NCI-H187 (cell line): ENCODE data around the gene SYNC.
"Not testable (repeated sequence)": the region's sequence is repeated elsewhere in the genome, so short reads cannot be mapped to it uniquely, and the experiment has no call there.

Source experiments
- DNase-seq, 2 experiments: peaks; one replicate each; lab custom pipeline; 2025; lab: John Stamatoyannopoulos, UW

The SYNC gene

DNA sequence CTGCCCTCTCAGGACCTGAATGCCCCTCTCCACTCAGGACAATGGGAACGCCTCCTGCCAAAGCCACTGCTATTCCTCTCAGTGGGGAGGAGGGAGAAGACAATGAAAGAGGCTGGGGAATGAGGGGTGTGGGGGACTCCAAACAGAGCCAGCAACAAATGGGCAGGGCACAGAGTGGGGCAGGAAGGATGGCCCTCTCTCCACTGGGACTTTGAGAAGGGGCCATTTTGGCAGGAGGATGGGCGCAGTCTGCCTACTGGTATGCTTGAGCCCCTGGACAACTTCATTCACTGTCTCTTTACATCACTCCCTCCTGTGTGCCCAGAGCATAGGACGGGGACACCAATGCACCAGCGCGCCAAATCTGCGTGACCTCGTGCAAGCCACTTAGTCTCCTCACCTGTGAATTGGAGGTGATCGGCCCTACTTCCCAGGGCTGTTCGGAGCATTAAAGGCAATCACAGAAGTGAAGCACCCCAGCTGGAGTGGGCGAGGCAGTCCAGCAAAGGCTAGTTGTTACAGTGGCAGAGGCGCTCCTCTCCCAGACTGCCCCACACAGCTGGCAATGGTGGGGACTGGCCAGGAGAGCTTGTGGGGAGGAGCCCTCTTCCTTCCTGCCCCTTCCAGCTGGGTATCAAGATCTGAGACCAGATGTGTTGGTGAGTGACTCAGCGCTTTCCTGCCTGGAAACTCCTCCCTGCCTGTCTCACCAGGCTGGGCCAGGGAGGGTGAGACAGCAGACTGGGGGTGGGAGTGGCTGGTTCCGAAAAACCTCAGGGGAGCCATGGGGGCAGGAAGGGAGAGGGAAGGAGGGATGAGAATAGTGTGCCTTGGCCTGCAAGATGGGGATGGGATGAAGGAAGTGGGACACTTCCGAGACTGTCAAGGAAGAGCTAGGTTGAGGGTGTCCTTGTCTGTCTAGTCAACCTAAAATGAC, 22.4 kb upstream of the SYNC start:
- DNase-seq: no peak

DNA sequence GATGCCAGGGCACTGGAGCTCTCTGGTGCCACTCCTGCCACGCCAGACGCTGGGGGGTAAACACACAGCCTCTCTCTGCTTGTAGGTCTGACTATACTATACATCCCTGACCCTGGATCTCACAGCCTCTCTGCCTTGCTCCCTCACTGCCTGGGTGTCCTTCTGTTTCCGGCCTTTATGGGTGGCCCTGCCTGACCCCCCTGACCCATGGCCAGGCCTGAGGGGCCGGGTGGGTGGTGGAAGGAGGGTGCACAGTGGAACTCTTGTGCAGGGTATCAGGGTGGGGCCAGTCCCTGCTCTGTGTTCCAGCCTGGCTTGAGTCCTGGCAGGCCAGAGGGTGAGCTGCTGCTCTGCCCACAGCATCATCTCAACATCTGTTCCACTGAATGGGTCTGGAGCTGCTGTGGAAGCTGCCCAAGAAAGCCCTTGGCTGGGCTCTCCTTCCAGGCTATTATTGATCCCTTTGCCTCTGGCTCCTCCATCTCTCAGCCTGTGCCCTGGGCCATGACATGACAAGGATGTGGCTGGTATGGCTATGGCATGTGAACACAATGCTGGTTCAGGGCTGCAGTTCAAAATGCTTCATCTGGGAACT, 17.2 kb upstream of the SYNC start:
- no peak for DNase-seq

GRCh38 chr1:32718527-32718926, 16.0 kb upstream of the SYNC start:
- no peak for DNase-seq

DNA sequence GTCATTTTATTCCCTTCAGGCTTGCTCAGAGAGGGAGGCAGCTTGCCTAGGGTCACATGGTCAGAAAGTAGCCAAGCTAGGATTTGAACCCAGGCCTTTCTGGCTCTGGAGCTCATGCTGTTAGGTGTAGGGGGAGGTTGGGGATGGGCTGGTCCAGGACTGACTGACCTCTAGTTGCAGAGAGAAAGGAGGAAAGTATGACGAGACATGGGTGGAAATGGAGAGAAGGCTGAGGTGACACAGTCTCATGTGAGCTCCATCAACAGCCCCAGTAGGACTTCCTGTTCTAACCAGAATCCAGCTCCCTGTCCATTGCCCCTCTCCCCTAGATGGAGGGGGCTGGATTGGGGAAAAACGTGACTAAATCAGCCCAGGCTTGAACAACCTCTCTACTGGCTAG, 15.5 kb upstream of the SYNC start:
- no peak for DNase-seq

- no peak for DNase-seq
Observed at GRCh38 chr1:32717503-32717902, 14.9 kb upstream of the SYNC start.

DNA sequence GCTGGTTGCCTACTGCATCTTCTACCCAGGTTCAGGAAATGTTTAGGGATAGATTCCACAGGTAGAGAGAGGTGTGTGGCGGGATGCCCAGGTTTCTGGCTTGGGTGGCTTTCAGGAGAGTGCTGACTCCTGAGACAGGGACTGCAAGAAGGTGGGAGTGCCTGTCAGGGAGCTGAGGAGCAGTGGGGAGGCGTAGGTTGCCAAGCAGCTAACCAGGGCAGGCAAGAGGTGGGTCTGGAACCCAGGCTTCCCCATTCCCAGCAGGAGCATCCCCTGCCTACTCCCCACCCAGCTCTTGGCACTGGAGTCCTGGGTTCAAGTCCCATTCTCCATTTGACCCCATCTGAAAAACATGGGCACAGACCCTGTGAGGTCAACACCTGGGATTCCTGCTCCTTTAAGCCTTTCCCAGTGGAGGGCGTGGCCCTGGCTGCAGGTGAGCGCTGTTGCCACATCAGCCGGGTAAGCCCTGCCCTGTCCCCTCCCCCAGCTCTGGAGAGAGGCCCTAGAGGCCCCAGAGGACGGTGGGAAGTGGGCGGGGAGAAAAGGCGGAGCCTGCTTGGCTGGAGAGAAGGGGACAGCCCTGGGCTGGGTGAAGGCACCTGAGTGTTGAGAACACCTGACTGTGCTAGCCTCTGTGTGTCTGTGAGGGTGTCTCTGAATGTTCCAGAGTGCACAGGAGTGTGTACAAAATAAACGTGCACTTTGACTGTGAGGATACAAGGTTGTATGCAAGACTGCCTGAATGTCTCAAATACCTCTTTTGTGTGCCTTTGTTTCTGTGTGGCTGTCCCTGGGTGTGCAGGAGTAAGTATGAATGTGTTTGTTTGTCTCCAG, 14.0 kb upstream of the SYNC start:
- peak; percentile 95 to 98 for DNase-seq

- DNase-seq: no peak
Observed at GRCh38 chr1:32715901-32716311, 13.3 kb upstream of the SYNC start.

DNA sequence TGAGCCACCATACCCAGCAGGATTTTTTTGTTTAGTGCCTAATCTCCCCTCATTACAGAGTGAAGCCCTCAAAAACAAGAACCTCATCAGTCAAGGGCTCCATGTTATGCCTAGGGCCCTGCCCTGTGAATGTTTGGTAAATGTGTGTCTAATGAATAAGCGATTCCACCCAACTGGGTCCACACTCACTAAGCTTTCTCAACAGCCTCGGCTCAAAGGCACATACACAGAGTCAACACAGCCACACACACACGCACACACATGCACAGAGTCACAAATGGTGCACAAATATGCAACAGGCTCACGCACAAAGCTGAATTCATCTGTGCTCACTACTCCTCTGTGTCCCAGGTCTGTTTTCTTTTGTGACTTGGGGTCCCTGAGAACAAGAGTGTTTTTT, 11.7 kb upstream of the SYNC start:
- DNase-seq: no peak

DNA sequence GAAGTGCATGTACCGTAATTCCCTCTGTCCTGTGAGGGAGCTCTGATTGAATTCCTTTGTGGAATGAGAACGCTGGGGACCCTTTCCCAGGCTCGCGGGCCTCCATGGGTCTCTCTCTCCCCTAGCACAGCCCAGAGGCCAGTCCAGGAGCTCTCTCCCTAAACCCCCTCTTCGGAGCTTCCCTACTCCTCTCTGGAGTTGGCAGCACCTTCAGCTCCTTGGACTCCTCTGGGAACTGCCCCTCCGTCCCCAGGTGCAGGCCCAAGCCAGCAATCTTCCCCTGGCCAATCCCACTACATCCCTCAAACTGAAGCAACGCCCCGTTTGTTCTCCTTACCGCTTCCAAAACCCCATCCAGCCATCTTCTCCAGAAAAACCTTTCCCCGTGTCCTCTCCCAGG, 10.5 kb upstream of the SYNC start:
- no peak for DNase-seq

GRCh38 chr1:32711221-32711620, 8.7 kb upstream of the SYNC start:
- not testable (repeated sequence) for DNase-seq

DNA sequence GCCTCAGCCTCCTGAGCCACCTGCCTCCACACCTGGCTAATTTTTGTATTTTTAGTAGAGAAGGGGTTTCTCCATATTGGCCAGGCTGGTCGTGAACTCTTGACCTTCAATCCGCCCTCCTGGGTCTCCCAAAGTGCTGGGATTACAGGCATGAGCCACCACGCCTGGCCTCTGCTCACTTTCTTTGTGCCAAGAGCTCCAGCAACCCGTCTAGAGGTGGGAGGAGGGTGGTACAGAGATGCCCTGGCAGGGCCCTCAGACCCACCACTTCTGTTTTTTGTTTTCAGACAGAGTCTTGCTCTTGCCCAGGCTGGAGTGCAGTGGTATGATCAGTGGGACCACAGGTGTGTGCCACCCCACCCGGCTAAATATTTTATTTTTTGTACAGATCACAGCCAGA, 6.9 kb upstream of the SYNC start:
- DNase-seq: no peak

DNA sequence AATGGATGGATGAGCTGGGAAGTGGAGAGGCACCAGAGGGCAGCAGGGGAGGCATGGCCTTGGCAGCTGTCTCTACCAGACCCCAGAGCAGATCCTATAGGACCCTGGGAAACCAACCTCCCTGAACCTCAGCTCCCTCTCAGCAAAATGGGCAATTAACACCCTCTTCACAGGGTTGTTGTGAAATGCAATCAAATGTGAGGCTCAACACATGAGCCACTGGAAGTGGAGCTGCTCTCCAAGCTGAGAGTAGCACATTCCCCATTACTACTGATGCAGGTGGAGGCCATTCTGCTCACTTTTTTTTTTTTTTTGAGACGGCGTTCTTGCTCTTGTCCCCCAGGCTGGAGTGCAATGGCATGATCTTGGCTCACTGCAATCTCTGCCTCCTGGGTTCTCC, 6.5 kb upstream of the SYNC start:
- no peak for DNase-seq

- no peak for DNase-seq
Observed at GRCh38 chr1:32706491-32706890, 3.9 kb upstream of the SYNC start.

GRCh38 chr1:32705516-32705915, 2.9 kb upstream of the SYNC start:
- no peak for DNase-seq

- no peak for DNase-seq
Observed at GRCh38 chr1:32703479-32704291, 1.1 kb upstream of the SYNC start.

- DNase-seq: peak; percentile 11 to 14
Observed at GRCh38 chr1:32701951-32702598, 495 bp downstream of the SYNC start.

DNA sequence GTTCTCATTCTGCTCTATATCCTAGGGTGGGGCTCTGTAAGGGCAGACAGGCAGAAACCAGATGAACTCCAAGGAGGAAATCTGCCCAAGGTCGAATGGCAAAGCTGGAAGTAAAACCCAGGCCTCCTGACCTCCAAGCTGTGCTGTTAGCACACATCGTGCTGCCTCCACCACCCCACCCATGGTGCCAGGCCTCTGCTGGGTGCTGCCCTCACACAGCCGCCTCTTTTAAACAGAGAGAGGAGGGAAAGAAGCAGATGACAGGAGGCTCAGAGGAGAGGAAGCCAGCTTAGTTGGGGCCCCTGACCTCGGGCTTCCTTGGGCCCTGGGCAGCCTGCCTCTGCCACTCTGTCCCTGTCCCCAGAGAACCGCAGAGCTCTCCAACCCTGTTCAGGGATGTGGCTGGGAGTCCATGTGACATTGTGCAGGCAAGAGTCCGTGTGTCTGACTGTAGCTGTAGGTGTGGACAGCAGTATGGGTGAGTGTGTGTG, 1.1 kb downstream of the SYNC start:
- DNase-seq: no peak

- DNase-seq: not testable (repeated sequence)
Observed at GRCh38 chr1:32696996-32697395, 5.6 kb downstream of the SYNC start.

DNA sequence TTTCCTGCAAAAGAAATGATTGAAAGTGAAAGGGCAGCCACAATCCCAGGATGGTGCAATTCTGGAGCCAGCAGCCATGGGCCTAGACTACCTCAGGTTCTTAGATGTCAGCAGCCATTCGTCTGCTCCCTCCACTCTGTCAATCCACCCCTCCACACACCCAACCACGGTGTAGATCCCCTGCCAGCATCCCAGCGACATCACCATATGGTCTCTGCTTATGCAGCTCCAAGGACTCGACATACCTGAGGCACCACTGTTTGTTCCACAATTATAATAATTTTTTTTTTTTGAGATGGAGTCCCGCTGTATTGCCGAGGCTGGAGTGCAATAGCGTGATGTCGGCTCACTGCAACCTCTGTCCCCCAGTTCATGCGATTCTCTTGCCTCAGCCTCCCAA, 6.5 kb downstream of the SYNC start:
- DNase-seq: no peak

DNA sequence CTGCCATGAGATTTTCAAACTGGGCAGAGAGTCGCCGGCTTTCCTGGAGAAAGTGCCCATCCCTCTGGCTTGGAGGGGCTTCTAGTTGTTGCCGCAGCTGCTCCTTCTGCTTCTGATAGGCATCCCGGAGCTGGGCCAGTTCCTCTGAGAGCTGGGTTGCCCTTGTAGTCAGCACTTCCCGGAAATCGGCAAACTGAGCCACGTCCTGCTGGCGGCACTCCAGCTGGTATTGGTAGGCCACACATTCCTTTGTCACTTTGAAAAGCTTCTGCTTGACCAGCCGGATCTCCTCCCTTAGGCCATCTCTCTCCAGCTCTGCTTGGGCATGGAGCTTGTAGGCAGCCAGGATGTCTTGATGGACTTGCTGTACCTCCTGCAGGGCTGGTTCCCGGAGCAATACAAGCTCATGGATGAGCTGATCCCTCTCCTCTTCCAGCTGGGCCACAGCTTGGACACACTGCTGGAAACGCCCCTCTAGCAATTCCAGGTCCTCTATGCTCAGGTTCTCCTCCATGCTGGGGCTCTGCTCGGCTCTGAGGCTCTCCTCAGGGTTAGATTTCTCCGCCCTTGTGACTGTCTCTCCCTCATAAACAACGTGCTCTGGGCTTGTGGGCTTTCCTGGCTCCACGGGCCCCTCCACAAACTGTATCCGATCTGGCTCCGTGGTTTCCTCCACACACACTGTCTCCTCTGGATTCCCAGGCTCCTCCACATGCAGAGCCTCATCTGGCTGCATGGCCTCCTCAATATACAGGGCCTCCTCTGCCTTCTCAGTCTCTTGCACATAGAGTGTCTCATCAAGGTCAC, 7.3 kb downstream of the SYNC start:
- no peak for DNase-seq
